ENCODE measurements around the gene NTRK2. TPM values are rescaled to one million over a fixed set of nuclear protein-coding genes. Genes with fewer than 3 reads are reported as not detected.

NTRK2 gene
- total RNA-seq, 1 donor from 2014 or later, result 0.02 TPM

GRCh38 chr9:84863372-84863771, 193.8 kb downstream of the NTRK2 start:
- no peaks in the 10 kb centered on the region for H3K79me2 ChIP-seq (ENCODE audit: low read depth)
- Mint-ChIP-seq H3K9me3 (no peaks in the 10 kb centered on the region), H3K4me3 (no peak overlapping the region), H3K27me3 (ENCODE audit: insufficient read depth, low read depth) (peaks cover 2% of the 10 kb centered on the region), H3K27ac (peak overlapping the region; percentile 55), H3K4me1 (peaks cover 66% of the 10 kb centered on the region), H3K36me3 (peaks cover 3% of the 10 kb centered on the region)
- no peak for TF ChIP-seq CTCF (IDR thresholded peaks at IDR 0.05)
- no peak for TF ChIP-seq EZH2phosphoT487 (IDR thresholded peaks at IDR 0.05)
- no peak for TF ChIP-seq EZH2 (IDR thresholded peaks at IDR 0.05)
- no peak for DNase-seq (ENCODE audit: low spot score)
- H3K36me3 ChIP-seq, result no peaks in the 10 kb centered on the region
- H4K20me1 ChIP-seq (ENCODE audit: low read depth), result no peaks in the 10 kb centered on the region
- H3K27ac ChIP-seq, result no peak overlapping the region
- H3K9ac ChIP-seq, result no peak overlapping the region
- H3K9me3 ChIP-seq (ENCODE audit: low read depth), result no peaks in the 10 kb centered on the region
- peak overlapping the region; percentile 77 for H2AFZ ChIP-seq (replicated peaks)
- peaks cover 54% of the 10 kb centered on the region for H3K4me1 ChIP-seq
- H3K4me3 ChIP-seq, result no peak overlapping the region
- H3K4me2 ChIP-seq, result peak overlapping the region; percentile 38
- no peaks in the 10 kb centered on the region for H3K27me3 ChIP-seq
- H3F3A ChIP-seq (ENCODE audit: low read depth), result peaks cover 27% of the 10 kb centered on the region

- Mint-ChIP-seq H3K27ac (no peak overlapping the region), H3K27me3 (ENCODE audit: insufficient read depth, low read depth) (peaks cover 2% of the 10 kb centered on the region)
Observed at GRCh38 chr9:84866396-84867175, 197.1 kb downstream of the NTRK2 start.

GRCh38 chr9:84867186-84867585, 197.7 kb downstream of the NTRK2 start:
- no peak overlapping the region for H3K9ac ChIP-seq

More at GRCh38 chr9:84866396-84867175, 197.1 kb downstream of the NTRK2 start:
- no peaks in the 10 kb centered on the region for H3K79me2 ChIP-seq (ENCODE audit: low read depth)
- H3F3A ChIP-seq (ENCODE audit: low read depth), result peaks cover 16% of the 10 kb centered on the region
- no peak overlapping the region for H2AFZ ChIP-seq (replicated peaks)
- H3K27ac ChIP-seq, result no peak overlapping the region
- H3K9ac ChIP-seq, result no peak overlapping the region
- Mint-ChIP-seq H3K36me3 (peaks cover 9% of the 10 kb centered on the region), H3K4me1 (peaks cover 38% of the 10 kb centered on the region), H3K9me3 (peaks cover 7% of the 10 kb centered on the region), H3K4me3 (no peak overlapping the region)
- peaks cover 33% of the 10 kb centered on the region for H3K4me1 ChIP-seq
- TF ChIP-seq CTCF (IDR thresholded peaks at IDR 0.05), result no peak
- TF ChIP-seq EZH2 (IDR thresholded peaks at IDR 0.05), result no peak
- TF ChIP-seq EZH2phosphoT487 (IDR thresholded peaks at IDR 0.05), result no peak
- H3K4me2 ChIP-seq, result no peak overlapping the region
- H4K20me1 ChIP-seq (ENCODE audit: low read depth), result no peaks in the 10 kb centered on the region
- no peaks in the 10 kb centered on the region for H3K9me3 ChIP-seq (ENCODE audit: low read depth)
- no peaks in the 10 kb centered on the region for H3K27me3 ChIP-seq
- H3K4me3 ChIP-seq, result no peak overlapping the region
- DNase-seq (ENCODE audit: low spot score), result no peak
- H3K36me3 ChIP-seq, result no peaks in the 10 kb centered on the region

More at GRCh38 chr9:84867186-84867585, 197.7 kb downstream of the NTRK2 start:
- H3K4me1 ChIP-seq, result peaks cover 28% of the 10 kb centered on the region
- H2AFZ ChIP-seq (replicated peaks), result no peak overlapping the region
- no peaks in the 10 kb centered on the region for H3K27me3 ChIP-seq
- TF ChIP-seq CTCF (IDR thresholded peaks at IDR 0.05) (no peak), EZH2phosphoT487 (IDR thresholded peaks at IDR 0.05) (no peak), EZH2 (IDR thresholded peaks at IDR 0.05) (no peak)
- Mint-ChIP-seq H3K9me3 (peaks cover 7% of the 10 kb centered on the region), H3K27me3 (ENCODE audit: insufficient read depth, low read depth) (peaks cover 2% of the 10 kb centered on the region), H3K4me1 (peaks cover 32% of the 10 kb centered on the region), H3K27ac (peak overlapping the region; percentile 18), H3K4me3 (no peak overlapping the region), H3K36me3 (peaks cover 9% of the 10 kb centered on the region)
- H4K20me1 ChIP-seq (ENCODE audit: low read depth), result no peaks in the 10 kb centered on the region
- peaks cover 14% of the 10 kb centered on the region for H3F3A ChIP-seq (ENCODE audit: low read depth)
- no peaks in the 10 kb centered on the region for H3K79me2 ChIP-seq (ENCODE audit: low read depth)
- H3K4me2 ChIP-seq, result no peak overlapping the region
- no peak overlapping the region for H3K27ac ChIP-seq
- no peak for DNase-seq (ENCODE audit: low spot score)
- no peak overlapping the region for H3K4me3 ChIP-seq
- H3K36me3 ChIP-seq, result no peaks in the 10 kb centered on the region
- H3K9me3 ChIP-seq (ENCODE audit: low read depth), result no peaks in the 10 kb centered on the region

Data from neural progenitor cell (in vitro differentiated cells).